Small intestine (tissue), 7 donors: ENCODE measurements around the gene KLK13. TPM values are rescaled to one million over a fixed set of nuclear protein-coding genes. Genes with fewer than 3 reads are reported as not detected.

Source experiments
- DNase-seq, 2 donors: peaks; one replicate each; pipeline versions ENCODE4 v3.0.0 to v3.0.0-alpha.2; 2013
- FAIRE-seq: peaks from 2 replicates; lab custom pipeline; 2012; peaks lifted over from hg19 to GRCh38; lab: Jason Lieb, UNC
- H3K27ac ChIP-seq, 3 donors: one replicate each; pipeline ENCODE4 v1.5.1; 2013; ENCODE audit warnings: low read length in 2 of 3, mild to moderate bottlenecking in 2 of 3, control low read depth in 1 of 3, inconsistent platforms in 1 of 3, low read depth in 1 of 3, moderate library complexity in 1 of 3
- H3K27me3 ChIP-seq, 3 donors: one replicate each; pipeline ENCODE4 v1.6.1; 2013; ENCODE audit warnings: low read length in 3 of 3, inconsistent platforms in 1 of 3; ENCODE audit not compliant: control insufficient read depth in 3 of 3, insufficient read depth in 3 of 3
- H3K36me3 ChIP-seq, 3 donors: one replicate each; pipeline ENCODE4 v1.6.1; 2013; ENCODE audit warnings: low read length in 3 of 3, inconsistent platforms in 1 of 3, low read depth in 1 of 3, mild to moderate bottlenecking in 1 of 3, moderate library complexity in 1 of 3; ENCODE audit not compliant: control insufficient read depth in 3 of 3, insufficient read depth in 2 of 3
- H3K4me1 ChIP-seq, 3 donors: one replicate each; pipeline ENCODE4 v1.6.1; 2013; ENCODE audit warnings: low read length in 2 of 3, inconsistent platforms in 1 of 3, low read depth in 1 of 3, mild to moderate bottlenecking in 1 of 3, moderate library complexity in 1 of 3; ENCODE audit not compliant: control insufficient read depth in 3 of 3, insufficient read depth in 2 of 3
- H3K4me3 ChIP-seq, 3 donors: one replicate each; pipeline ENCODE4 v1.5.1; 2013; ENCODE audit warnings: low read length in 3 of 3, control low read depth in 1 of 3, inconsistent platforms in 1 of 3, low read depth in 1 of 3, mild to moderate bottlenecking in 1 of 3, moderate library complexity in 1 of 3
- H3K9me3 ChIP-seq, 2 donors: one replicate each; pipeline ENCODE4 v1.6.1; 2013; ENCODE audit warnings: low read depth in 1 of 2, low read length in 1 of 2; ENCODE audit not compliant: control insufficient read depth in 2 of 2, insufficient read depth in 1 of 2
- WGBS, 3 donors: extraction: QIAGEN DNeasy Blood & Tissue Kit; methylation state at CpG; one replicate each; pipeline ENCODE4 v1.1.7; 2013; 5-methylcytosine and 5-hydroxymethylcytosine counted together
- polyA plus RNA-seq, 4 donors: library from polyadenylated mRNA; stranded (reverse) in 3 of 4; unstranded in 1 of 4; fragments of 200-250 nt in 3 of 4; fragments of 120-200 nt in 1 of 4; gene quantifications; one replicate each; pipeline versions ENCODE4 v1.2.1 to v1.2.3, GENCODE V29; 2013
- donor health status: healthy with polysubstance abuse.
- donor health status: control.
- donor health status: control.
- donor health status: Bipolar disorder and iron deficiency.
- donor health status: healthy.

Gene KLK13
- polyA plus RNA-seq, 4 donors = 0.13 to 5.9 (median 2.5) TPM

DNA sequence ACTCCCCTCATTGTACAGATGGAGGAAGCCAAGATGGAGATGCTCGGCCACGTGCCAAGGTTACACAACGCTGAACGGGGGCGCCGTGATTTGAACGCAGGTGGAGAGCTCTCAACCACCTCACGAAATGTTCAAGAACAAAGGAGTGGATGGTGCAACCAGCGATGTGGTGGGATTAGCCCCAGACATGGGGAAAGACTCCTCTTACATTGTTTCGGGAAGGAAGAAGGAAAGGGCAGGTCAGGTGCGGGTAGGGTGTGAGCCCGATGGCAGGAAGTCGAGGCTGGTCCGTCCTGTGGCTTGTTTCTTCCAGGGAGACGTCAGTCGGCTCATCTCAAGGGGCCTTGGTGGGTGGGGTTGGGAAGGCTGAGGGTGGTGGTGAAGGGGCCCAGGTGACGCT is 24.9 kb upstream of the KLK13 start:
- no peak overlapping the region for H3K27ac ChIP-seq
- H3K36me3 ChIP-seq = no peaks in the 10 kb centered on the region
- H3K4me3 ChIP-seq = no peak overlapping the region
- FAIRE-seq = no peak
- no peaks in the 10 kb centered on the region for H3K4me1 ChIP-seq
- DNase-seq = no peak
- no peaks in the 10 kb centered on the region for H3K9me3 ChIP-seq
- WGBS, 3 donors = 86 to 95% (median 88%) methylated on average over 17 of the region's 17 CpGs
- no peaks in the 10 kb centered on the region for H3K27me3 ChIP-seq

GRCh38 chr19:51086153-51086850 is 21.4 kb upstream of the KLK13 start:
- DNase-seq = no peak
- H3K4me3 ChIP-seq = no peak overlapping the region
- H3K27me3 ChIP-seq = no peaks in the 10 kb centered on the region
- no peaks in the 10 kb centered on the region for H3K9me3 ChIP-seq
- no peak for FAIRE-seq
- H3K27ac ChIP-seq = no peak overlapping the region
- H3K36me3 ChIP-seq = no peaks in the 10 kb centered on the region
- no peaks in the 10 kb centered on the region for H3K4me1 ChIP-seq
- 83% methylated on average over 17 to 18 of the region's 18 CpGs for WGBS, 3 donors

- H3K27ac ChIP-seq = no peak overlapping the region
- H3K36me3 ChIP-seq = no peaks in the 10 kb centered on the region
- no peak overlapping the region for H3K4me3 ChIP-seq
- DNase-seq (no peak), FAIRE-seq (no peak)
- 61 to 80% (median 65%) methylated on average over 7 of the region's 7 CpGs for WGBS, 3 donors
- no peaks in the 10 kb centered on the region for H3K4me1 ChIP-seq
- H3K27me3 ChIP-seq = no peaks in the 10 kb centered on the region
- no peaks in the 10 kb centered on the region for H3K9me3 ChIP-seq
Observed at GRCh38 chr19:51084505-51084904, 19.6 kb upstream of the KLK13 start.

DNA sequence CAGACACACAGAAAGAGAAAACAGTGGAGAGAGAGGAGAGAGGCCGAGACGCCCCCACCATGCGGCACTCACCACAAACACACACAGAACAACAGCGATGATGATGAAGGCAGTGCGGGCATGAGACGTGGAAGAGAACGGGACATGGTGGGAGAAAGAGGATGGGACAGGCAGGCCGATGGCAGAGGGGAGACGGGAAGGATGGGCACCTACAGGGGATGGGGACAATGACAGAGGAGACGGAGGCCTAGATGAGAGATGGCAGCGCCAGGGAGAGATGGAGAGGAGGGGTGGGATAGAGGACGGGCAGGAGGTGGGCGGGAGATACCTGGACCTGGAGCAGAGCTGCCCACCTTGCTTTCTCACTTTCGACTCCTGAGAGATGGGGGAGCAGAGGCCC is 18.9 kb upstream of the KLK13 start:
- H3K27ac ChIP-seq = no peak overlapping the region
- no peaks in the 10 kb centered on the region for H3K4me1 ChIP-seq
- no peak overlapping the region for H3K4me3 ChIP-seq
- no peaks in the 10 kb centered on the region for H3K9me3 ChIP-seq
- no peaks in the 10 kb centered on the region for H3K27me3 ChIP-seq
- DNase-seq (no peak), FAIRE-seq (no peak)
- H3K36me3 ChIP-seq = no peaks in the 10 kb centered on the region
- WGBS, 3 donors = 77 to 81% (median 79%) methylated on average over 13 to 14 of the region's 14 CpGs

GRCh38 chr19:51083181-51083580 is 18.3 kb upstream of the KLK13 start:
- Histone ChIP-seq H3K27me3 (no peaks in the 10 kb centered on the region), H3K9me3 (no peaks in the 10 kb centered on the region), H3K27ac (no peak overlapping the region), H3K4me1 (no peaks in the 10 kb centered on the region), H3K36me3 (no peaks in the 10 kb centered on the region), H3K4me3 (no peak overlapping the region)
- DNase-seq (no peak), FAIRE-seq (no peak)
- 23 to 42% (median 37%) methylated on average over 4 of the region's 4 CpGs for WGBS, 3 donors

DNA sequence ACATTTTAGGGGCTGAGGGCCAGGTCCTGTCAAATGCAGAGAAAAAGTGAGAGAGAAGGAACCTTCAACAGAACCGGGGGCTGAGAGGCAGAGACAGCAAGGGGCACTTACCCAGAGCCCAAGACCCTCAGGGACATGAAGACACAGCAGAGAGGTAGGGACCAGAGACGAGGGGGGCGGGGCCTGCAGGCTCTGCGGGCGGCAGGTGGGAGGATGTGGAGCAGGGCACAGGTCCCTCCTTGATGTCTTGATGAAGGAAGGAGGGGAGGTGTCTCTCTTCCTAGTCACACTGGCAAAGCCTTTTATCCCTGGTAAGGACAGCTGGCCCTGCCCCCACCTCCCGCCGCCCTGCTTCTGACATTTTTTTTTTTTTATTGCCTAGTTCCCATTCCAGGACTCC is 17.7 kb upstream of the KLK13 start, which contains the start of gene KLK14:
Gene KLK14 (minus strand): TSS at position 277 of the 400 bp plus-strand sequence. CDS start 273 bp downstream, at position 4.
- Histone ChIP-seq H3K36me3 (no peaks in the 10 kb centered on the region), H3K9me3 (no peaks in the 10 kb centered on the region), H3K4me1 (no peaks in the 10 kb centered on the region), H3K4me3 (no peak within 1 kb of the TSS), H3K27ac (no peak within 1 kb of the TSS), H3K27me3 (no peaks in the 10 kb centered on the region)
- DNase-seq (no peak), FAIRE-seq (no peak)
- WGBS, 3 donors = 28 to 37% (median 36%) methylated on average over 5 to 7 of the region's 7 CpGs

GRCh38 chr19:51081476-51081875 is 16.6 kb upstream of the KLK13 start:
- H3K4me3 ChIP-seq = no peak overlapping the region

GRCh38 chr19:51079481-51080110 is 14.7 kb upstream of the KLK13 start:
- Histone ChIP-seq H3K27me3 (peaks cover 0 to 2% (median 0%) of the 10 kb centered on the region in 3 donors), H3K9me3 (no peaks in the 10 kb centered on the region), H3K36me3 (no peaks in the 10 kb centered on the region), H3K4me3 (no peak overlapping the region), H3K4me1 (no peaks in the 10 kb centered on the region), H3K27ac (no peak overlapping the region)
- FAIRE-seq = no peak
- no peak for DNase-seq
- 79 to 82% (median 79%) methylated on average over 24 to 27 of the region's 27 CpGs for WGBS, 3 donors

More at GRCh38 chr19:51081476-51081875, 16.6 kb upstream of the KLK13 start:
- H3K27me3 ChIP-seq = no peaks in the 10 kb centered on the region
- H3K27ac ChIP-seq = no peak overlapping the region
- FAIRE-seq = no peak
- no peak for DNase-seq
- 84 to 88% (median 87%) methylated on average over 14 of the region's 14 CpGs for WGBS, 3 donors
- H3K4me1 ChIP-seq = no peaks in the 10 kb centered on the region
- no peaks in the 10 kb centered on the region for H3K36me3 ChIP-seq
- H3K9me3 ChIP-seq = no peaks in the 10 kb centered on the region
